HUES48 (cell line): Measurements from ENCODE around the gene CATSPERZ.

Source experiments
- H3K27ac ChIP-seq: one replicate; pipeline ENCODE4 v1.7.0; 2013; ENCODE audit warnings: low read depth, low read length, inconsistent platforms
- H3K27me3 ChIP-seq: 2 replicates; pipeline ENCODE4 v1.6.1; 2013; ENCODE audit warnings: mild to moderate bottlenecking, low read length; ENCODE audit not compliant: control insufficient read depth, insufficient read depth
- H3K36me3 ChIP-seq: 2 replicates; pipeline ENCODE4 v1.6.1; 2013; ENCODE audit warnings: low read length; ENCODE audit not compliant: control insufficient read depth, insufficient read depth
- H3K4me1 ChIP-seq: 2 replicates; pipeline ENCODE4 v1.6.1; 2013; ENCODE audit warnings: mild to moderate bottlenecking, low read length; ENCODE audit not compliant: control insufficient read depth, insufficient read depth
- H3K4me3 ChIP-seq: 2 replicates; pipeline ENCODE4 v1.5.1; 2013; ENCODE audit warnings: mild to moderate bottlenecking, low read depth, low read length
- H3K9ac ChIP-seq: 2 replicates; pipeline ENCODE4 v1.6.1; 2013; ENCODE audit warnings: mild to moderate bottlenecking, low read depth, low read length, moderate library complexity
- H3K9me3 ChIP-seq: 2 replicates; pipeline ENCODE4 v1.6.1; 2013; ENCODE audit warnings: low read length; ENCODE audit not compliant: control insufficient read depth, insufficient read depth

Gene CATSPERZ

DNA sequence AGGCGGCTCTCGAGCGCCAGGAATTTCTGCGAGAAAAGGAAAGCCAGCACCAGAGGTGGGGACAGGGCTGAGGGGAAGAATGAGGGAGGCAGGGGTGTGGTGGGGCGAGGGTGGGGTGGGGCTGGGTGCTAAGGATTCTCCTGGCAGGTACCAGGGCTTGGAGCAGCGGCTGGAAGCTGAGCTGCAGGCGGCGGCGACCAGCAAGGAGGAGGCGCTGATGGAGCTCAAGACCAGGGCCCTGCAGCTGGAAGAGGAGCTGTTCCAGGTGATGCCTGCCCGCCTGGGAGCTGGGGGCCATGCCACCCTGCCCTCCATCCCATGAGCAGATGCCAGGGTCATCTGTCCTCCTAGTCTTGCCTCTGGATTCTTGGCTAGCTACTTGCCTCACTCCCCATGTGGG lies 49.2 kb downstream of the CATSPERZ start:
- Histone ChIP-seq H3K36me3 (no peaks in the 10 kb centered on the region), H3K4me1 (no peaks in the 10 kb centered on the region), H3K9ac (no peak overlapping the region), H3K9me3 (no peaks in the 10 kb centered on the region), H3K27ac (no peak overlapping the region), H3K4me3 (no peak overlapping the region), H3K27me3 (no peaks in the 10 kb centered on the region)

GRCh38 chr11:64351136-64351631 lies 51.0 kb downstream of the CATSPERZ start:
- Histone ChIP-seq H3K9me3 (no peaks in the 10 kb centered on the region), H3K4me1 (peaks cover 4% of the 10 kb centered on the region), H3K36me3 (no peaks in the 10 kb centered on the region), H3K27ac (no peak overlapping the region), H3K4me3 (no peak overlapping the region), H3K27me3 (no peaks in the 10 kb centered on the region), H3K9ac (no peak overlapping the region)

DNA sequence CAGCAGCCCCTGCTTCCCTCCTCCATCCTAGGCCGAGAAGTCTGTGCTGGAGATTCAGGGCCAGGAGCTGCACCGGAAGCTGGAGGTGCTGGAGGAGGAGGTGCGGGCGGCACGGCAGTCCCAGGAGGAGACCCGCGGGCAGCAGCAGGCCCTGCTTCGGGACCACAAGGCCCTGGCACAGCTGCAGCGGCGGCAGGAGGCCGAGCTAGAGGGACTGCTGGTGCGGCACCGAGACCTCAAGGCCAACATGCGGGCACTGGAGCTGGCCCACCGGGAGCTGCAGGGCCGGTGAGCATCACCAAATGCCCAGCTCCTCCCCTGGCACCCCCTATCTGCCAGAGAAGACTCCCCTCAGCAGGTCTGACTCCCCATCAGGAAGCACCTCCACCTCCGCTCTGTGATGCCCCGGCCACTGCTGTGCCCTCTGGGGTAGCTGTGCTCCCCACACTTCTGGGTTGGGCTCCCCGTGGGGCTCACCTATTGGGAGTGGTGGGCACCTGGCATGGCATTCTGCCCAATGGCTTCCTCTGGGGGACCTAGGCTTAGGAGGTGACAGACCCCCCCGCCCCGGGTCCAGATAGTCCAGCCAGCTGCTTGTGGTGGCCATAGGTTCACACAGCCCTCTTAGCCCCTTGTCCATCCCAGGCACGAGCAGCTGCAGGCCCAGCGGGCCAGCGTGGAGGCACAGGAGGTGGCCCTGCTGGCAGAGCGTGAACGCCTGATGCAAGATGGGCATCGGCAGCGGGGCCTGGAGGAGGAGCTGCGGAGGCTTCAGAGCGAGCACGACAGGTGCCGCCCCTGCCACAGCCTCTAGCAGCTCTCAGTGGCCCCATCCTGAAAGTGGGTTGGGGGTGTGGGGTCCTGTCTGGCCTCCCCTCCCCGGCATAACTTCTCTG lies 52.2 kb downstream of the CATSPERZ start:
- H3K4me3 ChIP-seq = no peak overlapping the region
- no peak overlapping the region for H3K9ac ChIP-seq
- no peak overlapping the region for H3K27ac ChIP-seq
- H3K36me3 ChIP-seq = no peaks in the 10 kb centered on the region
- H3K9me3 ChIP-seq = no peaks in the 10 kb centered on the region
- no peaks in the 10 kb centered on the region for H3K27me3 ChIP-seq
- H3K4me1 ChIP-seq = peaks cover 9% of the 10 kb centered on the region

DNA sequence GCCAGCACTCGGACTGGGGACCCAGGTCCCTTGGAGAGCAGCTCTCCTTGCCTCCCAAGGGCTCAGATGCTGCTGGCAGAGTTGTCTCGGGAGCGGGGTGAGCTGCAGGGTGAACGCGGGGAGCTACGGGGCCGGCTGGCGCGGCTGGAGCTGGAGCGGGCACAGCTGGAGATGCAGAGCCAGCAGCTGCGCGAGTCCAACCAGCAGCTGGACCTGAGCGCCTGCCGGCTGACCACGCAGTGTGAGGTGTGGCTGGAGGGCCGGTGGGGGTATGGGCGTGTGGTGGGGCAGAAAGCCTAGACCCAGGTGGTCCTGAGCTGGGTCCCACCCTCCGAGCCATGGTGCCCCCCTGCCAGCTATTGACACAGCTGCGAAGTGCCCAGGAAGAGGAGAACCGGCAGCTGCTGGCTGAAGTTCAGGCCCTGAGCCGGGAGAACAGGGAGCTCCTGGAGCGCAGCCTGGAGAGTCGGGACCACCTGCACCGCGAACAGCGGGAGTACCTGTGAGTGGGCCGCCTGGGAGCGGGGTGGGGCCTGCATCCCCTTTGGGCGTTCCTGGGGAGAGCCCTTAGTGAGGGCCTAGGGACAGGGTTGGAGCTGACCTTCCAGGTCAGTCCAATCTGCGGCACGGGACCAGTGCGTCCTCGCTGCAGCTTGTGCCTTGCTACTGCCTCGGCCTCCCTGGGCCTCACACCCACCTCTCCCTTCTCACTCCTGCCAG lies 53.0 kb downstream of the CATSPERZ start:
- peaks cover 13% of the 10 kb centered on the region for H3K4me1 ChIP-seq
- no peak overlapping the region for H3K9ac ChIP-seq
- H3K27ac ChIP-seq = no peak overlapping the region
- H3K4me3 ChIP-seq = no peak overlapping the region
- no peaks in the 10 kb centered on the region for H3K9me3 ChIP-seq
- no peaks in the 10 kb centered on the region for H3K27me3 ChIP-seq
- H3K36me3 ChIP-seq = no peaks in the 10 kb centered on the region

DNA sequence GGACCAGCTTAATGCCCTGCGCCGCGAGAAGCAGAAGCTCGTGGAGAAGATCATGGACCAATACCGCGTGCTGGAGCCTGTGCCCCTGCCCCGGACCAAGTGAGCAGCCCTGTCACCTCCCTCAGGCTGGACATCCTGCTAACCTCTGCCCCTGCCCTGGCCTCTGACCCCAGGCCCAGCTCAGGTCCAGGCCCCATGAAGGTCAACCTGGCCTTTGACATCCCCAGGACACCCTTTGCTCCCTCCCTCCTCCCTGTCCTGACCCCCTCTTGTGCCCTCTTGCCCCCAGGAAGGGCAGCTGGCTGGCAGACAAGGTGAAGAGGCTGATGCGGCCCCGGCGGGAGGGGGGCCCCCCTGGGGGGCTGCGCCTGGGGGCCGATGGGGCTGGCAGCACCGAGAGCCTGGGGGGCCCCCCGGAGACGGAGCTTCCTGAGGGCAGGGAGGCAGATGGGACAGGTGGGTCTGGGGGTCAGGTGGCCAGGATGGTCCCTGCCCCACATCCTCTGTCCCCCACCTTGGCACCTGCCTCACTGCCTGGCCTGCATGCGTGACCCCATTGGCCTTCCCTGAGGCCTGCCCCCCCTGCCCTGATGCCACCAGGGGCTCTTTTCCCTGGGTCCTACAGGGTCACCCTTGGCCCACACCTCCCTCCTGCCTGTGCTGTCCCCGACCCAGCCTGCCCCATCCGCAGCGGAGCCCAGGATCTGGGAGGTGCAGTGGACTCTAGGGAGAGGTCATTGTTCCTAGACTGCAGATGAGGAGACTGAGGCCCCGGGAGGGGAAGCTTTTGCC lies 53.8 kb downstream of the CATSPERZ start:
- no peaks in the 10 kb centered on the region for H3K9me3 ChIP-seq
- no peaks in the 10 kb centered on the region for H3K27me3 ChIP-seq
- no peak overlapping the region for H3K9ac ChIP-seq
- no peak overlapping the region for H3K4me3 ChIP-seq
- no peak overlapping the region for H3K27ac ChIP-seq
- H3K36me3 ChIP-seq = no peaks in the 10 kb centered on the region
- peaks cover 18% of the 10 kb centered on the region for H3K4me1 ChIP-seq
